Psoas muscle (tissue), 8 donors: ENCODE data around the gene C12orf57. TPM values are rescaled to one million over a fixed set of nuclear protein-coding genes. Genes with fewer than 3 reads are reported as not detected.
A peak's percentile ranks its signal among the peaks of the same experiment; 100 is the strongest.

Experiments used
- ATAC-seq, 4 donors: fragments of 200-7000 bp; cut with Tn5 transposase; one replicate each; pipeline ENCODE4 v1.9.1; 2020; ENCODE audit warnings: moderate library complexity in 3 of 4, mild to moderate bottlenecking in 2 of 4
- DNase-seq, 2 donors: peaks; one replicate each; pipeline ENCODE4 v3.0.0-alpha.2; 2020
- H3K27ac ChIP-seq: fragments of 200-600 bp; one replicate; pipeline ENCODE4 v1.8.0; 2022
- H3K27me3 ChIP-seq, 3 donors: fragments of 200-600 bp in 1 of 3; one replicate each; pipeline versions ENCODE4 v1.6.1 to v1.8.0; 2013 to 2022; ENCODE audit warnings: low read length in 2 of 3, mild to moderate bottlenecking in 2 of 3, moderate library complexity in 1 of 3; ENCODE audit not compliant: insufficient read depth in 3 of 3
- H3K36me3 ChIP-seq, 2 donors: fragments of 200-600 bp in 1 of 2; one replicate each; pipeline versions ENCODE4 v1.6.1 to v1.8.0; 2013 to 2022; ENCODE audit warnings: low read depth in 1 of 2, mild to moderate bottlenecking in 1 of 2, moderate library complexity in 1 of 2; ENCODE audit not compliant: insufficient read depth in 1 of 2
- H3K4me1 ChIP-seq: fragments of 200-600 bp; one replicate; pipeline ENCODE4 v1.8.0; 2022
- H3K4me3 ChIP-seq: fragments of 200-600 bp; one replicate; pipeline ENCODE4 v1.8.0; 2022; ENCODE audit warnings: mild to moderate bottlenecking
- H3K9me3 ChIP-seq: fragments of 200-600 bp; one replicate; pipeline ENCODE4 v1.8.0; 2022
- WGBS, 3 donors: extraction: QIAGEN DNeasy Blood & Tissue Kit; methylation state at CpG; one replicate each; pipeline versions ENCODE4 v1.1.6 to v1.1.7; 2013; 5-methylcytosine and 5-hydroxymethylcytosine counted together
- intact Hi-C, 2 donors: fragments of 100-400 bp; cut with DNase I; formaldehyde crosslinking; loops; one replicate each; pipeline versions ENCODE4 v1.11.0 to v1.14.2; 2022
- polyA plus RNA-seq, 3 donors: library from polyadenylated mRNA; stranded (reverse); fragments of 200-250 nt; gene quantifications; one replicate each; pipeline ENCODE4 v1.2.3, GENCODE V29; 2013
- total RNA-seq, 4 donors: library from RNA; stranded (reverse); fragmentation: NEBNext Ultra II Directional in 2 of 4; extraction: Animal tissue kit (Norgen Biotek cat#: 25700) in 2 of 4; gene quantifications; one replicate each; pipeline versions ENCODE4 v1.2.1 to v1.2.4, GENCODE V29; 2021 to 2023
- TF ChIP-seq, protein P1 (sequence below): fragments of 200-600 bp; IDR thresholded peaks from one replicate; pipeline ENCODE4 v1.8.0; 2022; ENCODE audit warnings: antibody characterized with exemption
- donor health status: healthy with polysubstance abuse.
- donor health status: DM: no; HTN: no; CAD: no; lungs with moderate emphysema.
- donor health status: Bipolar disorder and iron deficiency.
- donor health status: healthy.
- donor health status: DM: yes; HTN: yes; CAD: no.
- donor health status: DM: no; HTN: no; CAD: no.
- donor health status: DM: no; HTN: no; CAD: no.
- donor health status: DM: yes; HTN: yes; CAD: no.

Gene C12orf57
- total and polyA plus RNA-seq, 7 donors, result 80.4 to 269 (median 110) TPM

GRCh38 chr12:6941267-6941666, 2.6 kb upstream of the C12orf57 start:
- ATAC-seq, result no peak
- DNase-seq, result peak; percentile 18 to 61
- TF ChIP-seq, protein P1, sequence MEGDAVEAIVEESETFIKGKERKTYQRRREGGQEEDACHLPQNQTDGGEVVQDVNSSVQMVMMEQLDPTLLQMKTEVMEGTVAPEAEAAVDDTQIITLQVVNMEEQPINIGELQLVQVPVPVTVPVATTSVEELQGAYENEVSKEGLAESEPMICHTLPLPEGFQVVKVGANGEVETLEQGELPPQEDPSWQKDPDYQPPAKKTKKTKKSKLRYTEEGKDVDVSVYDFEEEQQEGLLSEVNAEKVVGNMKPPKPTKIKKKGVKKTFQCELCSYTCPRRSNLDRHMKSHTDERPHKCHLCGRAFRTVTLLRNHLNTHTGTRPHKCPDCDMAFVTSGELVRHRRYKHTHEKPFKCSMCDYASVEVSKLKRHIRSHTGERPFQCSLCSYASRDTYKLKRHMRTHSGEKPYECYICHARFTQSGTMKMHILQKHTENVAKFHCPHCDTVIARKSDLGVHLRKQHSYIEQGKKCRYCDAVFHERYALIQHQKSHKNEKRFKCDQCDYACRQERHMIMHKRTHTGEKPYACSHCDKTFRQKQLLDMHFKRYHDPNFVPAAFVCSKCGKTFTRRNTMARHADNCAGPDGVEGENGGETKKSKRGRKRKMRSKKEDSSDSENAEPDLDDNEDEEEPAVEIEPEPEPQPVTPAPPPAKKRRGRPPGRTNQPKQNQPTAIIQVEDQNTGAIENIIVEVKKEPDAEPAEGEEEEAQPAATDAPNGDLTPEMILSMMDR, result no peak
- H3K4me3 ChIP-seq, result no peak overlapping the region
- H3K9me3 ChIP-seq, result no peaks in the 10 kb centered on the region
- 80 to 87% (median 82%) methylated on average over 12 of the region's 12 CpGs for WGBS, 3 donors
- peaks cover 36% of the 10 kb centered on the region for H3K4me1 ChIP-seq
- intact Hi-C loops, result no loop called here
- peaks cover 0 to 38% of the 10 kb centered on the region in 2 donors for H3K36me3 ChIP-seq
- H3K27ac ChIP-seq, result no peak overlapping the region
- no peaks in the 10 kb centered on the region for H3K27me3 ChIP-seq

DNA sequence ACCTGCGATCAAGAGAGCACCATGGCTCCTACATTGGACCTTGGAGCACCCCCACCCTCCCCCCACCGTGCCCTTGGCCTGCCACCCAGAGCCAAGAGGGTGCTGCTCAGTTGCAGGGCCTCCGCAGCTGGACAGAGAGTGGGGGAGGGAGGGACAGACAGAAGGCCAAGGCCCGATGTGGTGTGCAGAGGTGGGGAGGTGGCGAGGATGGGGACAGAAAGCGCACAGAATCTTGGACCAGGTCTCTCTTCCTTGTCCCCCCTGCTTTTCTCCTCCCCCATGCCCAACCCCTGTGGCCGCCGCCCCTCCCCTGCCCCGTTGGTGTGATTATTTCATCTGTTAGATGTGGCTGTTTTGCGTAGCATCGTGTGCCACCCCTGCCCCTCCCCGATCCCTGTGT, 2.0 kb upstream of the C12orf57 start:
- TF ChIP-seq, protein P1, result no peak
- Histone ChIP-seq H3K36me3 (peaks cover 0 to 43% of the 10 kb centered on the region in 2 donors), H3K27ac (no peak overlapping the region), H3K27me3 (no peaks in the 10 kb centered on the region), H3K4me1 (peaks cover 37% of the 10 kb centered on the region), H3K9me3 (no peaks in the 10 kb centered on the region), H3K4me3 (no peak overlapping the region)
- DNase-seq (peak in 1 of 2 donors; percentile 62), ATAC-seq (no peak)
- intact Hi-C loops, result no loop called here
- WGBS, 3 donors, result 66 to 78% (median 73%) methylated on average over 7 to 12 of the region's 12 CpGs

- no peak for ATAC-seq
- H3K27ac ChIP-seq, result peak overlapping the region; percentile 95
- intact Hi-C loops, result no loop called here
- H3K4me3 ChIP-seq, result no peak overlapping the region
- DNase-seq, result peak; percentile 19 to 58
- H3K36me3 ChIP-seq, result peaks cover 0 to 47% of the 10 kb centered on the region in 2 donors
- H3K27me3 ChIP-seq, result no peaks in the 10 kb centered on the region
- WGBS, 3 donors, result 87 to 93% (median 88%) methylated on average over 11 of the region's 11 CpGs
- H3K4me1 ChIP-seq, result peaks cover 37% of the 10 kb centered on the region
- TF ChIP-seq, protein P1, result no peak
- no peaks in the 10 kb centered on the region for H3K9me3 ChIP-seq
These were observed 1.5 kb upstream of the C12orf57 start for GRCh38 chr12:6942331-6942665.

GRCh38 chr12:6943389-6943721, 467 bp upstream of the C12orf57 start:
- Histone ChIP-seq H3K27me3 (no peaks in the 10 kb centered on the region), H3K4me1 (peaks cover 34% of the 10 kb centered on the region), H3K9me3 (no peaks in the 10 kb centered on the region), H3K4me3 (peak overlapping the region; percentile 75), H3K36me3 (peaks cover 0 to 47% of the 10 kb centered on the region in 2 donors), H3K27ac (peak overlapping the region; percentile 95)
- 0 to 1% (median 0%) methylated on average over 13 of the region's 13 CpGs for WGBS, 3 donors
- intact Hi-C loops, result no loop called here
- TF ChIP-seq, protein P1, result no peak
- ATAC-seq (peak; percentile 66 to 79 (median 70)), DNase-seq (peak; percentile 76 to 87)
